CD4-positive, alpha-beta T cell (primary cell): ENCODE measurements around the gene MYL10. TPM values are rescaled to one million over a fixed set of nuclear protein-coding genes. Genes with fewer than 3 reads are reported as not detected.

Experiments used
- ATAC-seq: fragments of 200-7000 bp; cut with Tn5 transposase; one replicate; pipeline ENCODE4 v1.10.0; 2022; ENCODE audit warnings: mild to moderate bottlenecking; ENCODE audit not compliant: poor library complexity
- CTCF ChIA-PET: fragments of 350-600 bp; sonication (Branson Sonifier 250); formaldehyde crosslinking; loops from one replicate; lab custom pipeline; 2021; ENCODE audit warnings: antibody characterized with exemption, inconsistent platforms; lab: Charles Lee
- POLR2A ChIA-PET: fragments of 350-600 bp; sonication (Branson Sonifier 250); formaldehyde crosslinking; loops from one replicate; lab custom pipeline; 2021; ENCODE audit warnings: antibody characterized with exemption, inconsistent platforms; lab: Charles Lee
- DNase-seq, 14 experiments: peaks; one replicate each; pipeline ENCODE4 v3.0.0-alpha.2; 2013 to 2020; ENCODE audit warnings: mixed read lengths in 2 of 14
- H3K27ac ChIP-seq, 2 donors: one replicate each; pipeline versions ENCODE4 v1.5.1 to v1.7.0; 2013; ENCODE audit warnings: low read length in 2 of 2, low read depth in 1 of 2, mild to moderate bottlenecking in 1 of 2
- H3K27me3 ChIP-seq, 2 experiments: 1 replicate in 1 of 2; 2 replicates in 1 of 2; pipeline versions ENCODE4 v1.6.1 to v1.7.0; 2013; ENCODE audit warnings: low read length in 2 of 2, control low read depth in 1 of 2, mild to moderate bottlenecking in 1 of 2, moderate library complexity in 1 of 2; ENCODE audit not compliant: insufficient read depth in 2 of 2, control insufficient read depth in 1 of 2
- H3K36me3 ChIP-seq: one replicate; pipeline ENCODE4 v1.6.1; 2013; ENCODE audit warnings: low read length, control low read depth; ENCODE audit not compliant: insufficient read depth
- H3K4me1 ChIP-seq: one replicate; pipeline ENCODE4 v1.6.1; 2013; ENCODE audit warnings: low read length, control low read depth; ENCODE audit not compliant: insufficient read depth
- H3K4me3 ChIP-seq: one replicate; pipeline ENCODE4 v1.5.1; 2013; ENCODE audit warnings: mild to moderate bottlenecking, low read length, moderate library complexity
- H3K9me3 ChIP-seq, 2 experiments: 1 replicate in 1 of 2; 2 replicates in 1 of 2; pipeline versions ENCODE4 v1.6.1 to v1.7.0; 2013; ENCODE audit warnings: low read length in 2 of 2, mild to moderate bottlenecking in 2 of 2, control low read depth in 1 of 2, moderate library complexity in 1 of 2; ENCODE audit not compliant: control insufficient read depth in 1 of 2, insufficient read depth in 1 of 2
- H3K27ac Mint-ChIP-seq: one replicate; pipeline ENCODE4 v1.8.0; 2020; ENCODE audit warnings: mixed read lengths
- H3K27me3 Mint-ChIP-seq: one replicate; pipeline ENCODE4 v1.8.0; 2021; ENCODE audit warnings: mixed read lengths
- H3K36me3 Mint-ChIP-seq: one replicate; pipeline ENCODE4 v1.8.0; 2021; ENCODE audit warnings: low read depth, mixed read lengths
- H3K4me1 Mint-ChIP-seq: one replicate; pipeline ENCODE4 v1.8.0; 2021; ENCODE audit warnings: low read depth, mixed read lengths
- H3K4me3 Mint-ChIP-seq: one replicate; pipeline ENCODE4 v1.8.0; 2020; ENCODE audit warnings: mild to moderate bottlenecking, mixed read lengths
- H3K9me3 Mint-ChIP-seq: one replicate; pipeline ENCODE4 v1.8.0; 2020; ENCODE audit warnings: mixed read lengths
- CTCF ChIP-seq: fragments of 200-600 bp; IDR thresholded peaks from one replicate; pipeline ENCODE4 v1.8.0; 2022; ENCODE audit warnings: antibody characterized with exemption, mild to moderate bottlenecking
- intact Hi-C, 2 experiments: fragments of 100-400 bp; cut with DNase I in 1 of 2; cut with micrococcal nuclease in 1 of 2; formaldehyde crosslinking; loops; one replicate each; pipeline versions ENCODE4 v1.15.1 to v1.9.0; 2023 to 2025; cut with DNase I, micrococcal nuclease
- total RNA-seq, 174 experiments: library from RNA in 2 of 174; stranded (reverse) in 2 of 174; gene quantifications; one replicate each; pipeline ENCODE4 v1.2.3 and lab custom pipeline; 2021 to 2026

MYL10 gene
- total RNA-seq, 2 experiments from 2014 or later = not detected

- H3K4me1 Mint-ChIP-seq = no peaks in the 10 kb centered on the region
- peaks cover 4% of the 10 kb centered on the region for H3K9me3 Mint-ChIP-seq
- H3K27ac Mint-ChIP-seq = no peak overlapping the region
- DNase-seq (no peak), ATAC-seq (no peak)
- H3K36me3 Mint-ChIP-seq = no peaks in the 10 kb centered on the region
- H3K4me3 Mint-ChIP-seq = no peak overlapping the region
- Histone ChIP-seq H3K4me3 (no peak overlapping the region), H3K36me3 (no peaks in the 10 kb centered on the region), H3K27me3 (no peaks in the 10 kb centered on the region), H3K9me3 (peaks cover 4 to 13% of the 10 kb centered on the region in 2 experiments), H3K27ac (no peak overlapping the region), H3K4me1 (no peaks in the 10 kb centered on the region)
- no peak for TF ChIP-seq CTCF
- ChIA-PET CTCF (no interaction called here), POLR2A (no interaction called here)
- no peaks in the 10 kb centered on the region for H3K27me3 Mint-ChIP-seq
- intact Hi-C loops = no loop called here
These were observed 42.6 kb upstream of the MYL10 start for GRCh38 chr7:101671371-101672356.

GRCh38 chr7:101669307-101669706, 40.2 kb upstream of the MYL10 start:
- H3K4me3 ChIP-seq = no peak overlapping the region
- H3K27ac ChIP-seq = no peak overlapping the region
- no peak for TF ChIP-seq CTCF
- Mint-ChIP-seq H3K4me3 (no peak overlapping the region), H3K9me3 (peaks cover 4% of the 10 kb centered on the region), H3K27ac (no peak overlapping the region), H3K27me3 (no peaks in the 10 kb centered on the region), H3K36me3 (no peaks in the 10 kb centered on the region), H3K4me1 (no peaks in the 10 kb centered on the region)
- ATAC-seq = no peak
- POLR2A ChIA-PET = no interaction called here
- CTCF ChIA-PET = no interaction called here
- H3K27me3 ChIP-seq = no peaks in the 10 kb centered on the region
- intact Hi-C loops = no loop called here
- H3K9me3 ChIP-seq = peaks cover 4 to 19% of the 10 kb centered on the region in 2 experiments
- no peaks in the 10 kb centered on the region for H3K4me1 ChIP-seq
- no peaks in the 10 kb centered on the region for H3K36me3 ChIP-seq
- no peak for DNase-seq

- DNase-seq (no peak), ATAC-seq (no peak)
- Mint-ChIP-seq H3K36me3 (no peaks in the 10 kb centered on the region), H3K27me3 (no peaks in the 10 kb centered on the region), H3K4me3 (no peak overlapping the region), H3K4me1 (no peaks in the 10 kb centered on the region), H3K9me3 (peaks cover 4% of the 10 kb centered on the region), H3K27ac (no peak overlapping the region)
- Histone ChIP-seq H3K4me3 (no peak overlapping the region), H3K36me3 (no peaks in the 10 kb centered on the region), H3K9me3 (peaks cover 4 to 24% of the 10 kb centered on the region in 2 experiments), H3K4me1 (no peaks in the 10 kb centered on the region), H3K27ac (no peak overlapping the region), H3K27me3 (no peaks in the 10 kb centered on the region)
- no peak for TF ChIP-seq CTCF
- intact Hi-C loops = no loop called here
- POLR2A ChIA-PET = no interaction called here
- CTCF ChIA-PET = no interaction called here
These were observed 39.6 kb upstream of the MYL10 start for GRCh38 chr7:101668726-101669125.
